ENCODE data around the gene JADE3. TPM values are rescaled to one million over a fixed set of nuclear protein-coding genes. Genes with fewer than 3 reads are reported as not detected.

Gene JADE3
- total and polyA plus RNA-seq, 8 donors: 0.58 to 9.0 (median 5.8) TPM

- WGBS, 5 donors: 88 to 96% (median 93%) methylated on average over 3 of the region's 3 CpGs
- Histone ChIP-seq H3K4me1 (peaks cover 0 to 11% (median 10%) of the 10 kb centered on the region in 4 donors), H3K4me3 (no peak overlapping the region), H3K27ac (no peak overlapping the region), H3K9me3 (peaks cover 0 to 6% (median 0%) of the 10 kb centered on the region in 4 donors), H3K36me3 (no peaks in the 10 kb centered on the region), H3K27me3 (no peaks in the 10 kb centered on the region)
- TF ChIP-seq POLR2A (IDR thresholded peaks at IDR 0.05): no peak
- no peak for TF ChIP-seq POLR2AphosphoS5 (IDR thresholded peaks at IDR 0.05)
- TF ChIP-seq CTCF (IDR thresholded peaks at IDR 0.05): no peak
- TF ChIP-seq EP300 (IDR thresholded peaks at IDR 0.05): no peak
- DNase-seq: no peak
- intact Hi-C loops (cut with DNase I; ENCODE audit: low total_unique reads): no loop called here
Observed at GRCh38 chrX:46910415-46910814, 1.8 kb upstream of the JADE3 start.

GRCh38 chrX:46912603-46913491, 626 bp downstream of the JADE3 start:
- Histone ChIP-seq H3K27me3 (no peaks in the 10 kb centered on the region), H3K4me3 (peak overlapping the region; percentile 59 to 83 (median 68)), H3K36me3 (no peaks in the 10 kb centered on the region), H3K4me1 (peaks cover 0 to 11% (median 10%) of the 10 kb centered on the region in 4 donors), H3K27ac (peak overlapping the region; percentile 69 to 87 (median 82)), H3K9me3 (peaks cover 0 to 6% (median 0%) of the 10 kb centered on the region in 4 donors)
- intact Hi-C loops (cut with DNase I; ENCODE audit: low total_unique reads): no loop called here
- TF ChIP-seq POLR2A (IDR thresholded peaks at IDR 0.05) (no peak), CTCF (IDR thresholded peaks at IDR 0.05) (peak in 3 of 7 experiments; percentile 16 to 49 (median 23)), POLR2AphosphoS5 (IDR thresholded peaks at IDR 0.05) (no peak)
- whole genome bisulfite sequencing, 5 donors: 1 to 56% (median 2%) methylated on average over 12 to 86 of the region's 109 CpGs
- DNase-seq: peak; percentile 45 to 78

DNA sequence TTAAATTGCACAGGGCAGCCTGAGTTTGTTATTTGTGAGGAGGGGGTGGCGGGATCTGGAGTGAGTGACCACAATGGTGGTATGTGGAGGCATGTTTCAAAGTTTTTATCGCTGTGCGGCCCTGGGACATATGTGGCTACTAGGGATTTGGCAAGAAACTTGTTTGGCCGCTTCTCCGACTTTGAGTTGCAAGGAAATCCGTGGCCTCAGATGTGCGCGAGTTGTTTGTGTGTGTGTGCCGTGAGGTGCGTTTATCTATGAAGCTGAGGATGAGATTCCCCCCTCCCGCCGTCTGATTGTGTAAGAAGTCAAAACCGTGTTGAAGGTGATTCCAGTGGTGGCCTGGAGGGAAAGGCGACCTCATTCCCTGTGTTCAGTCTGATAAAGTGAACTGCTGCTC, 1.4 kb downstream of the JADE3 start:
- intact Hi-C loops (cut with DNase I; ENCODE audit: low total_unique reads): no loop called here
- no peaks in the 10 kb centered on the region for H3K36me3 ChIP-seq
- peak overlapping the region; percentile 69 to 87 (median 82) for H3K27ac ChIP-seq
- 2 to 42% (median 12%) methylated on average over 14 of the region's 14 CpGs for WGBS, 5 donors
- TF ChIP-seq POLR2AphosphoS5 (IDR thresholded peaks at IDR 0.05) (no peak), CTCF (IDR thresholded peaks at IDR 0.05) (no peak), EP300 (IDR thresholded peaks at IDR 0.05) (no peak)
- peaks cover 0 to 6% (median 0%) of the 10 kb centered on the region in 4 donors for H3K9me3 ChIP-seq
- peak; percentile 27 to 69 for DNase-seq
- no peaks in the 10 kb centered on the region for H3K27me3 ChIP-seq
- peaks cover 0 to 11% (median 10%) of the 10 kb centered on the region in 4 donors for H3K4me1 ChIP-seq
- H3K4me3 ChIP-seq: peak overlapping the region; percentile 59 to 83 (median 68)

DNA sequence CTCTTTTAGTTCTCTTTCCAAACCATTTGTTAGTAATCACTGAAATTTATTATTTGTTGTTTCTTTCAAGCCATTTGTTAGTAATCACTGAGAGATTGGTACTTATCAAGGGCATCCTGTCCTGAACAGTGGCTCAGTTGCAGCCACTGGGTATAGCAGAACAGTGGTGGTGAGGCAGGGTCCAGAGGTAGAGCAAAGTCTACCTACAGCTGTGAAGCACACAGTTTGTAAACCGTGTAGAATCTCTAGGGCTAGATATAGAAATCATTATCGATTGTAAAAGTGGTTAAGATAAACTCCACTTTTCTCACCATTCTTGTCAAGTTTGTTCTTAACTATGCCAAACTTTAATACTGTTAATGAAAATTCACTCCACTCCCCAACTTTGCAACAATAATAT, 4.1 kb downstream of the JADE3 start:
- no peak overlapping the region for H3K4me3 ChIP-seq
- TF ChIP-seq EP300 (IDR thresholded peaks at IDR 0.05) (no peak), POLR2AphosphoS5 (IDR thresholded peaks at IDR 0.05) (no peak), CTCF (IDR thresholded peaks at IDR 0.05) (no peak), POLR2A (IDR thresholded peaks at IDR 0.05) (no peak)
- intact Hi-C loops (cut with DNase I; ENCODE audit: low total_unique reads): no loop called here
- H3K27ac ChIP-seq: no peak overlapping the region
- peaks cover 0 to 11% (median 10%) of the 10 kb centered on the region in 4 donors for H3K4me1 ChIP-seq
- 31 to 56% (median 47%) methylated on average over 2 of the region's 2 CpGs for WGBS, 5 donors
- DNase-seq: no peak
- H3K9me3 ChIP-seq: peaks cover 0 to 18% (median 8%) of the 10 kb centered on the region in 4 donors
- no peaks in the 10 kb centered on the region for H3K27me3 ChIP-seq
- H3K36me3 ChIP-seq: no peaks in the 10 kb centered on the region

All from stomach (tissue), 9 donors.